HCT116 (cell line): Measurements from ENCODE around the gene MINDY4.

Experiments
- EZH2phosphoT487 ChIP-seq: fragments of 200-600 bp; IDR thresholded peaks from 2 replicates; pipeline ENCODE4 v1.6.1; 2018; ENCODE audit warnings: antibody characterized with exemption, borderline replicate concordance
- POLR2A ChIP-seq: IDR thresholded peaks from 2 replicates; pipeline ENCODE4 v1.7.0; 2011; ENCODE audit warnings: borderline replicate concordance; ENCODE audit not compliant: insufficient read depth, insufficient read length; ENCODE audit errors: extremely low read depth
- POLR2AphosphoS5 ChIP-seq: IDR thresholded peaks from 2 replicates; pipeline ENCODE4 v1.6.1; 2011; ENCODE audit warnings: mild to moderate bottlenecking, low read depth, low read length, moderate library complexity
- ZFX ChIP-seq: fragments of 450-650 bp; IDR thresholded peaks from 2 replicates; pipeline ENCODE4 v1.6.1; 2017
- TF ChIP-seq, protein P1 (sequence below), 3 experiments: fragments of 200-600 bp in 1 of 3; sonication (generic) in 1 of 3; IDR thresholded peaks in 2 of 3; conservative IDR thresholded peaks in 1 of 3; 2 replicates each; pipeline ENCODE4 v1.5.1; 2012 to 2017; ENCODE audit warnings: low read depth in 2 of 3, low read length in 2 of 3, antibody characterized with exemption in 1 of 3, borderline replicate concordance in 1 of 3, control low read depth in 1 of 3, mild to moderate bottlenecking in 1 of 3, mixed read lengths in 1 of 3, mixed run types in 1 of 3, moderate library complexity in 1 of 3; ENCODE audit not compliant: insufficient read depth in 1 of 3

- TF ChIP-seq, protein P1, sequence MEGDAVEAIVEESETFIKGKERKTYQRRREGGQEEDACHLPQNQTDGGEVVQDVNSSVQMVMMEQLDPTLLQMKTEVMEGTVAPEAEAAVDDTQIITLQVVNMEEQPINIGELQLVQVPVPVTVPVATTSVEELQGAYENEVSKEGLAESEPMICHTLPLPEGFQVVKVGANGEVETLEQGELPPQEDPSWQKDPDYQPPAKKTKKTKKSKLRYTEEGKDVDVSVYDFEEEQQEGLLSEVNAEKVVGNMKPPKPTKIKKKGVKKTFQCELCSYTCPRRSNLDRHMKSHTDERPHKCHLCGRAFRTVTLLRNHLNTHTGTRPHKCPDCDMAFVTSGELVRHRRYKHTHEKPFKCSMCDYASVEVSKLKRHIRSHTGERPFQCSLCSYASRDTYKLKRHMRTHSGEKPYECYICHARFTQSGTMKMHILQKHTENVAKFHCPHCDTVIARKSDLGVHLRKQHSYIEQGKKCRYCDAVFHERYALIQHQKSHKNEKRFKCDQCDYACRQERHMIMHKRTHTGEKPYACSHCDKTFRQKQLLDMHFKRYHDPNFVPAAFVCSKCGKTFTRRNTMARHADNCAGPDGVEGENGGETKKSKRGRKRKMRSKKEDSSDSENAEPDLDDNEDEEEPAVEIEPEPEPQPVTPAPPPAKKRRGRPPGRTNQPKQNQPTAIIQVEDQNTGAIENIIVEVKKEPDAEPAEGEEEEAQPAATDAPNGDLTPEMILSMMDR (IDR thresholded peaks at IDR 0.05 in 2 of 3, conservative IDR thresholded peaks at IDR 0.05 in 1 of 3; ENCODE audit: borderline replicate concordance in 1 of 3, insufficient read depth in 1 of 3, low read depth in 2 of 3, low read length in 2 of 3), result no peak
- TF ChIP-seq POLR2A, result no peak
- TF ChIP-seq POLR2AphosphoS5, result no peak
- TF ChIP-seq ZFX, result no peak
- no peak for TF ChIP-seq EZH2phosphoT487
Measured at GRCh38 chr7:30927559-30927958, 156.3 kb downstream of the MINDY4 start.
